HG03457 (cell line): ENCODE measurements around the gene PPIAL4G.
"Not testable (repeated sequence)": the region's sequence is repeated elsewhere in the genome, so short reads cannot be mapped to it uniquely, and the experiment has no call there.

Source experiments
- ATAC-seq: cut with Tn5 transposase; IDR thresholded peaks from one replicate; pipeline ENCODE4 v1.9.1; 2021; ENCODE audit warnings: moderate number of reproducible peaks; ENCODE audit not compliant: unreplicated experiment

The PPIAL4G gene

DNA sequence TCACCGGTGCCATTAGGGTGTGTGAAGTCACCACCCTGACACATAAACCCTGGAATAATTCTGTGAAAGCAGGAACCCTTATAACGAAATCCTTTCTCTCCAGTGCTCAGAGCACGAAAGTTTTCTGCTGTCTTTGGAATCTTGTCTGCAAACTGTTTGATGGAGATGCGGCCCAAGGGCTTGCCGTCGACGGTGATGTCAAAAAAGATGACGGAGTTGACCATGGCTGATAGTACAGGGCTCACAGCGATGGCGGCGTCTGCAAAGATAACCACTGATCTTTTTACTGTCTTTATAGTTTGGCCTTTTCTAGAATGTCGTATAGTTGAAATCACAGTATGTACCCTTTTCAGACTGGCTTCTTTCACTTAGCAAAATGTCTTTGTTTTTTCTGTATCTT lies at the start of gene PPIAL4G:
Gene PPIAL4G, minus strand, starts transcription at position 274 of the 400 bp plus-strand sequence. Its CDS starts 50 bp downstream, at position 224.
- not testable (repeated sequence) for ATAC-seq

DNA sequence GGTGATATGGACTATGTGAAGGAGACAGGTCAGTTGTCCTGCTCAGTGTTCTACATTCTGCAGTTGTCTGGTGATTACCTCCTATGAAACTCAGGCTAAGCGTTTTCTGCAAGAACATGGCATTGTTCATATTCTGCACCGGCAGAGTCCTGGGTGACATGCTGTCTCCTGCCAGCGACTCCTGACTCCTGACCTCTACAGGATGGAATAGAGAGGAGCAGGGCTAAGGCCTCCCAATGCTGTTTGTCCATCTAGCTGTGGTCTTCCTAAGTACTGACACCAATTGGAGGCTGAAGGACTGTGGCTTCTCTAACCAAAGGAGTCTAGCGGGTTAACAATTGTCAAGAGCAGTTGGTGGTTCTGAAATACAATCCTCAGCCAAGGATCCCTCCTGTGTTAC lies 49.1 kb upstream of the PPIAL4G start:
- ATAC-seq, result not testable (repeated sequence)

DNA sequence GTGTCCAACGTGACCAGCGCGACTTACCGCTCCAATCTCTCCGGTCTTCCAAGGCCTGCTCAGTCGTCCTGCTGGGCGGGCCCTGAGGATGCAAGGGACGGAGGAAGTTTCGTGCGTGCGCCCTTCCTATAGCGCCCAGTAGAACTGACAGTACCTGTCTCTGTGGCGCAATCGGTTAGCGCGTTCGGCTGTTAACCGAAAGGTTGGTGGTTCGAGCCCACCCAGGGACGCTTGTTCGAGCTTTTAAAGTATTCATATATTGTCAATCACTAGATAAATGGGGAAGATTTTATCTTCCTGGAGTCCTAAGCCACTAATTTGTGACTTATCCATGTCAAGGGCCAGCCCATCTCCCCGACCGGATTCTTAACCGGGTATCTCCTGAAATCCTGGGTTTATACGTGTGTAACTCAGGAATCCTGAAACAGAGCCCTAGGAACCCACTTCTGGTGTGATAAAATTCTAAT lies 46.0 kb upstream of the PPIAL4G start:
- not testable (repeated sequence) for ATAC-seq

DNA sequence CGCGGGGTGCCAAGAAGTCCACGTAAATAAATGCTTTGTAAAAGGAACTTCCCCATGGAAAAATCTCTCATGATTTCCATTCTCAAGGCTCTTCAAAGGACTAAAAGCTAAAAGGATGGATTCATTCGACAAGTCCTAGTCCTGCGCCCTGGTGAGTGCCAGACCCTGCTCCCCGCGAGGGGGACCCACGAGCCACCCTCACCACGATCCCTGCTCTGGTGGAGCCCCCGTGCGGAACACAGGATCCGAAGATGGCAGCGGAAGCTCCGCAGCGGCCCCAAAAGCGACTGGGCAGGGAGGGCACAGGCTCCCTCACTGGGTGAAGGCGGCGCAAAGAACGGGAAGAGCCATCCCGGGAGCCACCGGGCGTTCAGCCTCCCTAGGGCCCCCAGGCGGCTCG lies 45.5 kb upstream of the PPIAL4G start:
- ATAC-seq, result not testable (repeated sequence)

- ATAC-seq, result not testable (repeated sequence)
These were observed 43.5 kb upstream of the PPIAL4G start for GRCh38 chr1:148526587-148526986.

DNA sequence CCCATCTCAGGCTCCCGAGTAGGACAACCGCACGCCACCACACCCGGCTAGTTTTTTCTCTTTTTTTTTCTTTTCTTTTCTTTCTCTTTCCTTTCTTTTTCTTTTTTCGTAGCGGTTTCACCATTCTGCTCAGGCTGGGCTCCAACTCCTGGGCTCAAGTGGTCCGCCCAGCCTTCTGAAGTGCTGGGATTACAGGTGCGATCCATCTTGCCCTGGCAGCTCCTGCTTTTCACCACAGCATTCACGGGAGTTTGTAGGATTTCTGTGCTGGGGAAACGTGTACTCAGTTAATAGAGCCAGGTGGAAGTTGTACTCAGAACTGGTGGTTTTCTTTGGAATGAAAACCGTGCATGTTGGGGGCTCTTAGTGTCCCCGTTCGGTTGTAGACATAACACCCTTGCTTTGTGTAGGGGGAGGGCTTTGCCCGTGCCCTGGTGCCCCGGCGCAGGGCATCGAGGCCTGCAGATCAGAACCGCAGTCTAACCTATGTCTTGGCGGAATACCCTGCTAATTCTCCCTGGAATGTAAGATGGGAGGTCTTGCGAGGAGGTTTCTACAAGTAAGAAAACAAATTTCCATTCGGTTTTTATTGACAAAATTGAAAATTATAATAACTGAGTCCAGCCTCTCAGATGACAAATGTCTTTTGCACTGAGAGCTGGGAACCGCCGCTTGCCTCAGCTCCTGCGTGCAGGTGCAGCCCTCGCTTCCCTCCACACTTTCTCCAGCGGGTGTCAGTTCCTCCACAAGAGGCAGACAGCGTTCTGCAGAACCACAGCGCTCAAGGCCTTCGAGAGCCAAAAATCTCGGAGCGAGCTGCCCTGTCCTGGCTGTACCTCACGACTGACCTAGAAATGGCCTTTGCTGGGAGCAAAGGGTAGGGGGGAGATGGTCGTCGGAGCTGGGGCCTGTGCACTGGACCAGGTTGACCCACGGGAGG lies 40.4 kb upstream of the PPIAL4G start:
- ATAC-seq, result peak; percentile 22

DNA sequence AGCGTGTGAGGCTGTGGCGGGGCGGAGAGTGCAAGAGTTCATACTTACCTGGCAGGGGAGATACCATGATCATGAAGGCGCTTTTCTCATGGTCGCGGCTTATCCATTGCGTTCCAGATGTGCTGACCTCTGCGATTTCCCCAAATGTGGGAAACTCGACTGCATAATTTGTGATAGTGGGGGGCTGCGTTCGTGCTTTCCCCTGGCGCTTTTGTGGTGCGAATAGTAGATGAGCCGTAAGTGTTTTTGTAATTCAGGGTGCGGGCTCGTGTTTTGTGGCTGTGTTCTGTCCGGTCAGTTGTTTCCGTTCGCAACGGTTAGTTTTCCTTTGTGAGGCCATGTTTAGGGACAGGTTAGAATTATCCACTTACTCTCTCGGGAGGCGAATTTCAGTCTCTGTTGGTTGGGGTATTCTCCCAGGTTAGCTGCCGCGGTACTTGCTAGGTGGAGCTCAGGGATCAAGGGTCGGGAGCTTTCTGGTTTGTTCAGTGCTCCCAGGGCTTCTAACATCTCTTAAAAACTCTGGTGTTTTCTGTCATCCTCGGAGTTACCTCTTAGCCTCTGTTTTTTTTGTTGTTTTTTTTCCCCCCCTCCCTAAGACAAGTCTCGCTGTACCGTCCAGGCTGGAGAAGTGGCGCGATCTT lies 39.6 kb upstream of the PPIAL4G start:
- ATAC-seq, result peak; percentile 71

DNA sequence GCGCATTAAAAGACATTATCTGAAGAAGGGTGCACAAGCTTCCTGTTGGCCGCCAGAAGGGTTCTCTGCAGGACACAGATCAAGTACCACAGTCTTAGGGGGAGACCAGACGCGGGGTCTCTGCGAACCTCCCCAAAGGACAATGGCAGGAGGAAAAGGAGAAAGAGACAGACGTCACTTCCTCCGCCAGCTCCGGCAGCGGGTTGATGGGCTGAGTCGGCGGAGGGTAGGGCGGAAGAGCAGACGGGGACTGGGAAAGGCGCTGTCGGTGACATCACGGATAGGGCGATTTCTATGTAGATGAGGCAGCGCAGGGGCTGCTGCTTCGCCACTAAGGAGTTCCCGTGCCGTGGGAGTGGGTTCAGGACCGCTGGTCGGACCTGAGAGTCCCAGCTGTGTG lies 39.0 kb upstream of the PPIAL4G start:
- peak; percentile 41 for ATAC-seq

GRCh38 chr1:148514310-148514709 lies 31.2 kb upstream of the PPIAL4G start:
- not testable (repeated sequence) for ATAC-seq

GRCh38 chr1:148512571-148513184 lies 29.6 kb upstream of the PPIAL4G start:
- not testable (repeated sequence) for ATAC-seq

DNA sequence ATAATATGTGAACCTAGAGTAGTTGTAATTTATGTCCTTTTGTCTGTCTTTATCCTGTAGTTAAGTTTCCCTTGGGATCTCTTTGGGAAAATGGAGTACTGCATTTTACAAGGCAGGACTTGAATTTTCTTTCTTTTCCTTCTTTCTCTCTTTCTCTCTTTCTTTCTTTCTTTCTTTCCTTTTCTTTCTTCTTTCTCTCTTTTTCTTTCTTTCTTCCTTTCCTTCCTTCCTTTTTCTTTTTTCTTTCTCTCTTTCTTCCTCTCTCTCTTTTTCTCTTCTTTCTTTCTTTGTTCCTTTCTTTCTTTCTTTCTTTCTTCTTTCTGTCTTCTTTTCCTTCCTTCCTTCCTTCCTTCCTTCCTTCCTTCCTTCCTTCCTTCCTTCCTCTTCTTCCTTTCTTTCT lies 10.8 kb upstream of the PPIAL4G start:
- not testable (repeated sequence) for ATAC-seq

DNA sequence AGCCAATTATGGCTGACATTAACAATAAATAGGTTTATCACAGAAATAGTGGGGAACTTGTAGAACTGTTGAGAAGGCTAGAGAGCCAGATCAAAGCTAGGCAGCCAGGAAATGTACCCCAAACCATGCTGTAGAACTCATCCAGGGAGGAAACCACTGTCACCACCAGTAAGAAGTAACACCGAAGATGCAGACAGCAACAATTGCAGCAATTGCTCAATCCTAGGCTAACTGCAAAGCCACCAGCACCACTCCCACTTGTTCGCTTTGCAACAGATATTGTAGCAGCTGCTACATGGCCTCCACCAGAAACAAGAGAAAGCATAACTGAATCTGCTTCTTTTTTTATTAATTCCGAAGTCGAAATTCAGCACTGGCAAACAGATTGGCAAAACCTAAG lies 2.0 kb downstream of the PPIAL4G start:
- not testable (repeated sequence) for ATAC-seq

GRCh38 chr1:148459694-148460093 lies 23.4 kb downstream of the PPIAL4G start:
- not testable (repeated sequence) for ATAC-seq

GRCh38 chr1:148458901-148459581 lies 24.1 kb downstream of the PPIAL4G start:
- not testable (repeated sequence) for ATAC-seq

GRCh38 chr1:148458398-148458797 lies 24.7 kb downstream of the PPIAL4G start:
- not testable (repeated sequence) for ATAC-seq

- ATAC-seq, result not testable (repeated sequence)
These were observed 30.3 kb downstream of the PPIAL4G start for GRCh38 chr1:148452845-148453244.

DNA sequence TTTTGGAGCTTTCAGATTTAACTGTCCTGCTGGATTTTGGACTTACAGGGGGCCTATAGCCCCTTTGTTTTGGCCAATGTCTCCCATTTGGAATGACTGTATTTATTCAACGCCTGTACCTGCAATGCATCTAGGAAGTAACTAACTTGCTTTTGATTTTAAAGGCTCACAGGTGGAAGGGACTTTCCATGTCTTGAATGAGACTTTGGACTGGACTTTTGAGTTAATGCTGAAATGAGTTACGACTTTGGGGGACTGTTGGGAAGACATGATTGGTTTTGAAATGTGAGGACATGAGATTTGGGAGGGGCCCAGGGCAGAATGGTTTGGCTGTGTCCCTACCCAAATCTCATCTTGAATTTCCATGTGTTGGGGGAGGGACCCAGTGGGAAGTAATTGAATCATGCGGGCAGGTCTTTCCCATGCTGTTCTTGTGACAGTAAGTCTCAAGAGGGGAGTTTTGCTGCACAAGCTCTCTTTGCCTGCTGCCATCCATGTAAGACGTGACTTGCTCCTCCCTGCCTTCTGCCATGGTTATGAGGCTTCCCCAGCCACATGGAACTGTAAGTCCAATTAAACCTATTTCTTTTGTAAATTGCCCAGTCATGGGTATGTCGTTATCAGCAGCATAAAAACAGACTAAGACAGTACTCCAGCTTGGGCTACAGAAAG lies 43.3 kb downstream of the PPIAL4G start:
- not testable (repeated sequence) for ATAC-seq

DNA sequence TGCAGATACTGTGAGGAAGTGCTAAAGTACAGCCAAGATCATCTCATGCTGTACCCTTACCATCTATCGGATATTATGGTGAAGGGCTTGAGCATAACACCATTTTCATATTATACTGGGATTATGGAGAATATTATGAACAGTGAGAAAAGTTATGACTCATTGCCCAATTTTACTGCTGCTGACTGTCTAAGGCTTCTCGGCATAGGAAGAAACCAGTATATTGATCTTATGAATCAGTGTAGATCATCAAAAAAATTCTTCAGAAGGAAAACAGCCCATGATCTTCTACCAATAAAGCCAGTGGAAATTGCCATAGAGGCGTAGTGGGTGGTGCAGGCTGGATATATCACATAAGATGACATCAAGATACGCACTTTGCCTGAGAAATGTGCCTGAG lies 47.7 kb downstream of the PPIAL4G start:
- no peak for ATAC-seq

DNA sequence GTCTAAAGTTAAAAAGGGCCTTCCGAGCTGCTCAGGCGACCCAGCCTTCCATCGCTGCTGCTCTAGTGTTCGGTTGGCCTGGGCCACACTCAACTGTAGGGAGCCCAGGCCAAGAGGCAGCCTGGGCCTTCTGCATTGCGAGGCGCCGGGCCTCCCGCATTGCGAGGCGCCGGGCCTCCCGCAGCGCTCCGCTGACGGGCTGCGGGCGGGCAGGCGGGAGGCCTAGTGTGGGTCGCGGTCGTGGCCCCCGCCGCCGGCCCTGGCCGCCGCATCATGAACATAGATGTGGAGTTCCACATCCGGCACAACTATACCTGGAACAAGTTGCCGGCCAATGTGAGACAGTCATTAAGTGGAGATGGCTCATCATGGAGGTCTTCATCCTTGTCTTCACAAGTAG lies 48.3 kb downstream of the PPIAL4G start:
- no peak for ATAC-seq

DNA sequence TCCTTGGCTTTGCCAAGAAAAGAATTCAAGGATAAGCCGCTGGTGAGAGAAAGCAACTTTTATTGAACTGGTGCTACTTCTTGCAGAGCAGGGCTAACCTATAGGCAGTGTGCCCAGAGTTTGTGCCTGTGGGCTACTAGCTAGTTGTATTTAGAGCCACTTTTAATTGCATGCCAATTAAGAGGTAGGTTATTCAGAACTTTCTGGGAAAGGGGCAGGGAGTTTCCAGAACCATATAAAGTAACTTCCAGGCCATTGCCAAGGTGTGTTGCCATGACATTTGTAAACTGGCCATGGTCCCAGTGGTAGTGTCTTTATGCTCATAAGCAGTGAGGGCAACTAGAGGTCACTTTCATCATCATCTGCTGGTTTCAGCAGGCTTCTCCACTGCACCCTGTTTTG lies 50.2 kb downstream of the PPIAL4G start:
- not testable (repeated sequence) for ATAC-seq
